ENCODE results near the gene RNF26. TPM values are rescaled to one million over a fixed set of nuclear protein-coding genes. Genes with fewer than 3 reads are reported as not detected.
A peak's percentile ranks its signal among the peaks of the same experiment; 100 is the strongest.

Gene RNF26
- total RNA-seq, 2 experiments from 2014 or later: 30.2 to 31.9 TPM

- H3K9me3 Mint-ChIP-seq: no peaks in the 10 kb centered on the region
- no peak overlapping the region for H3K4me3 Mint-ChIP-seq
- no peak for DNase-seq
- ChIA-PET POLR2A (interaction anchor here (0.6 to 2.6 kb wide), 9 partner anchors 8 to 212 kb away, joined by 3 to 11 read pairs (median 4); partner anchors contain the start of genes CBL and MCAM), CTCF (interaction anchor here (1.0 to 7.2 kb wide), 9 partner anchors 8 to 101 kb away, joined by 3 to 77 read pairs (median 4); partner anchors contain the start of genes CBL and MCAM)
- ATAC-seq: no peak
- no peaks in the 10 kb centered on the region for H3K27me3 Mint-ChIP-seq
- intact Hi-C loops (cut with micrococcal nuclease): no loop called here
- peaks cover 25% of the 10 kb centered on the region for H3K4me1 Mint-ChIP-seq (ENCODE audit: low read depth)
- H3K27ac Mint-ChIP-seq: peak overlapping the region; percentile 91
- H3K36me3 Mint-ChIP-seq (ENCODE audit: low read depth): peaks cover 22% of the 10 kb centered on the region
- no peak for TF ChIP-seq CTCF (IDR thresholded peaks at IDR 0.05)
Observed at GRCh38 chr11:119307219-119307618, 27.1 kb upstream of the RNF26 start.

- H3K4me1 Mint-ChIP-seq (ENCODE audit: low read depth): peaks cover 25% of the 10 kb centered on the region
- ChIA-PET POLR2A (interaction anchor here (0.9 to 2.6 kb wide), 6 partner anchors 9 to 110 kb away, joined by 3 to 11 read pairs (median 4); partner anchors contain the start of gene CBL), CTCF (interaction anchor here (0.7 to 7.2 kb wide), 6 partner anchors 11 to 102 kb away, joined by 3 to 77 read pairs (median 8); partner anchors contain the start of gene CBL)
- H3K27me3 Mint-ChIP-seq: no peaks in the 10 kb centered on the region
- ATAC-seq: no peak
- H3K9me3 Mint-ChIP-seq: no peaks in the 10 kb centered on the region
- no peak overlapping the region for H3K4me3 Mint-ChIP-seq
- no peak for DNase-seq
- TF ChIP-seq CTCF (IDR thresholded peaks at IDR 0.05): no peak
- no peak overlapping the region for H3K27ac Mint-ChIP-seq
- intact Hi-C loops (cut with micrococcal nuclease): no loop called here
- peaks cover 18% of the 10 kb centered on the region for H3K36me3 Mint-ChIP-seq (ENCODE audit: low read depth)
Observed at GRCh38 chr11:119307974-119308373, 26.4 kb upstream of the RNF26 start.

GRCh38 chr11:119309411-119309810, 24.9 kb upstream of the RNF26 start:
- intact Hi-C loops (cut with micrococcal nuclease): no loop called here
- CTCF ChIA-PET: interaction anchor here (0.7 to 7.2 kb wide), 4 partner anchors 10 to 28 kb away, joined by 3 to 77 read pairs (median 10); no protein-coding TSS in a partner anchor
- DNase-seq: no peak
- TF ChIP-seq CTCF (IDR thresholded peaks at IDR 0.05): no peak
- POLR2A ChIA-PET: interaction anchor here (0.7 to 2.0 kb wide), 5 partner anchors 9 to 16 kb away, joined by 3 to 9 read pairs (median 4); no protein-coding TSS in a partner anchor
- no peak for ATAC-seq
- H3K27me3 Mint-ChIP-seq: no peaks in the 10 kb centered on the region
- no peak overlapping the region for H3K27ac Mint-ChIP-seq
- no peak overlapping the region for H3K4me3 Mint-ChIP-seq
- peaks cover 23% of the 10 kb centered on the region for H3K4me1 Mint-ChIP-seq (ENCODE audit: low read depth)
- H3K36me3 Mint-ChIP-seq (ENCODE audit: low read depth): peaks cover 6% of the 10 kb centered on the region
- H3K9me3 Mint-ChIP-seq: no peaks in the 10 kb centered on the region

- peaks cover 24% of the 10 kb centered on the region for H3K4me1 Mint-ChIP-seq (ENCODE audit: low read depth)
- ChIA-PET CTCF (interaction anchor here (1.4 to 7.2 kb wide), 3 partner anchors 9 to 27 kb away, joined by 3 to 77 read pairs (median 17); no protein-coding TSS in a partner anchor), POLR2A (interaction anchor here (0.7 to 2.0 kb wide), 2 partner anchors 9 to 11 kb away, joined by 4 to 9 read pairs; no protein-coding TSS in a partner anchor)
- intact Hi-C loops (cut with micrococcal nuclease): no loop called here
- ATAC-seq (no peak), DNase-seq (no peak)
- H3K27me3 Mint-ChIP-seq: no peaks in the 10 kb centered on the region
- H3K27ac Mint-ChIP-seq: no peak overlapping the region
- no peak overlapping the region for H3K4me3 Mint-ChIP-seq
- H3K36me3 Mint-ChIP-seq (ENCODE audit: low read depth): peaks cover 5% of the 10 kb centered on the region
- H3K9me3 Mint-ChIP-seq: no peaks in the 10 kb centered on the region
- no peak for TF ChIP-seq CTCF (IDR thresholded peaks at IDR 0.05)
Observed at GRCh38 chr11:119309953-119310681, 24.2 kb upstream of the RNF26 start.

- H3K9me3 Mint-ChIP-seq: no peaks in the 10 kb centered on the region
- ChIA-PET POLR2A (interaction anchor here (2.0 kb wide), 1 partner anchor 10 kb away, joined by 9 read pairs; no protein-coding TSS in a partner anchor), CTCF (interaction anchor here (1.4 to 7.2 kb wide), 2 partner anchors 8 to 12 kb away, joined by 3 to 77 read pairs; no protein-coding TSS in a partner anchor)
- peaks cover 24% of the 10 kb centered on the region for H3K4me1 Mint-ChIP-seq (ENCODE audit: low read depth)
- H3K36me3 Mint-ChIP-seq (ENCODE audit: low read depth): peaks cover 2% of the 10 kb centered on the region
- intact Hi-C loops (cut with micrococcal nuclease): no loop called here
- peaks cover 3% of the 10 kb centered on the region for H3K27me3 Mint-ChIP-seq
- TF ChIP-seq CTCF (IDR thresholded peaks at IDR 0.05): no peak
- ATAC-seq (no peak), DNase-seq (no peak)
- no peak overlapping the region for H3K27ac Mint-ChIP-seq
- no peak overlapping the region for H3K4me3 Mint-ChIP-seq
Observed at GRCh38 chr11:119310682-119311052, 23.7 kb upstream of the RNF26 start.
